AG04449 (cell line): ENCODE results near the gene LIMCH1.

Experiments
- CTCF ChIA-PET: fragments of 350-600 bp; formaldehyde crosslinking; extraction: SDS; loops from one replicate; lab custom pipeline; 2021; ENCODE audit warnings: antibody characterized with exemption; lab: Yijun Ruan, JAX
- POLR2A ChIA-PET: fragments of 400-600, 350-600 bp; formaldehyde crosslinking; extraction: SDS; loops from one replicate; lab custom pipeline; 2020; ENCODE audit warnings: antibody characterized with exemption, inconsistent platforms; lab: Yijun Ruan, JAX
- DNase-seq: peaks from one replicate; pipeline ENCODE4 v3.0.0-alpha.2; 2010; ENCODE audit warnings: low read depth, low spot score
- H3K4me3 ChIP-seq: 2 replicates; pipeline ENCODE4 v1.5.1; 2011; ENCODE audit warnings: low read depth, mild to moderate bottlenecking, control low read depth, low read length
- TF ChIP-seq, protein P1 (sequence below): IDR thresholded peaks from one replicate; pipeline ENCODE4 v1.5.1; 2011; ENCODE audit warnings: mild to moderate bottlenecking, moderate library complexity, low read length, control low read depth, inconsistent platforms; ENCODE audit not compliant: insufficient read depth; ENCODE audit errors: missing control alignments

LIMCH1 gene

DNA sequence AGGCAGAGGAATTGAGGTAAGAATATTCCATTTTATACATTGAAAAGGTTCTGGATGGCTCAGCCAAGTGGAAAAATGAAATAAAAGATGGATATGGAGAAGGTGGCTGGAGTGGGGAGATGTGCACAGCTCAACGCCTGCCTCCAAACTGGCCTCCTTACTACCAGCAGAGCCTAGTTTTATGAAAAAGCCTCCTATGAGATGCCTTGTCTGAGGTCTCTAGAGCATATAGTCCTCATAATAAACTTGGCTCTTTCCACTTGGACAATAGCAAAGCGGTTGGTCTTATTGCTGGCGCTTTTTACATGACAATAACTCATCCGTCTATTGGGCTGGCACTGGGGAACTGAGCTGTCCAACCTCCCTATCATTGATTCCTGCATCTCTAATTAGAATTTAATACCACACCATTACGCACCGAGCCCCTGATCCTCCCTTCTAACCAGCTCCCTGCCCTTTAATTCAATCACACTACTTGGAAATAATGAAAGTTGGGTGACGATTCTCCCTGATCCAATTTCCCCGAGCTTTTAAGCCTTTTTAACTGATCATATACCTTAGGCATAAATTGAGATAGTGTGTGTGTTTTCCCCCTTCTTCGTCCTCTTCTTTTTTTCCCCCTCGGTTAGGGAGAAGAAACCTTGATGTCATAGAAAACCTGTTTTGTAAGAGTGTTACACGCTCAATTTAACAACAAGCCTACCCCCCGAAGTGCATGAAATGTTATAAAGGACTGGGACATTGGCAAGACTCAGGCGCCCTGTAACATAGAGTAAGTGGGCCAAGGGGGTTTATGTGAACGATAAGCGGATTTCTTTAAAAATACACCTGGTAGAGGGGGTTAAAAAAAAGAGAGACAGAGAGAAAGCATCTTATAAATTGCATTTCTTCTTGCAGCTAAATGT lies 210.9 kb downstream of the LIMCH1 start, which contains the start of gene PHOX2B:
PHOX2B (minus strand) TSS at position 155 of the 905 bp plus-strand sequence; CDS start at position 40, 115 bp downstream.
- no peak within 1 kb of the TSS for H3K4me3 ChIP-seq
- TF ChIP-seq, protein P1, sequence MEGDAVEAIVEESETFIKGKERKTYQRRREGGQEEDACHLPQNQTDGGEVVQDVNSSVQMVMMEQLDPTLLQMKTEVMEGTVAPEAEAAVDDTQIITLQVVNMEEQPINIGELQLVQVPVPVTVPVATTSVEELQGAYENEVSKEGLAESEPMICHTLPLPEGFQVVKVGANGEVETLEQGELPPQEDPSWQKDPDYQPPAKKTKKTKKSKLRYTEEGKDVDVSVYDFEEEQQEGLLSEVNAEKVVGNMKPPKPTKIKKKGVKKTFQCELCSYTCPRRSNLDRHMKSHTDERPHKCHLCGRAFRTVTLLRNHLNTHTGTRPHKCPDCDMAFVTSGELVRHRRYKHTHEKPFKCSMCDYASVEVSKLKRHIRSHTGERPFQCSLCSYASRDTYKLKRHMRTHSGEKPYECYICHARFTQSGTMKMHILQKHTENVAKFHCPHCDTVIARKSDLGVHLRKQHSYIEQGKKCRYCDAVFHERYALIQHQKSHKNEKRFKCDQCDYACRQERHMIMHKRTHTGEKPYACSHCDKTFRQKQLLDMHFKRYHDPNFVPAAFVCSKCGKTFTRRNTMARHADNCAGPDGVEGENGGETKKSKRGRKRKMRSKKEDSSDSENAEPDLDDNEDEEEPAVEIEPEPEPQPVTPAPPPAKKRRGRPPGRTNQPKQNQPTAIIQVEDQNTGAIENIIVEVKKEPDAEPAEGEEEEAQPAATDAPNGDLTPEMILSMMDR: no peak
- CTCF ChIA-PET: interaction anchor here (1.5 kb wide), 1 partner anchor 135 kb away, joined by 5 read pairs; no protein-coding TSS in a partner anchor
- POLR2A ChIA-PET: interaction anchor here (0.6 kb wide), 1 partner anchor 10 kb away, joined by 3 read pairs; no protein-coding TSS in a partner anchor
- no peak for DNase-seq

DNA sequence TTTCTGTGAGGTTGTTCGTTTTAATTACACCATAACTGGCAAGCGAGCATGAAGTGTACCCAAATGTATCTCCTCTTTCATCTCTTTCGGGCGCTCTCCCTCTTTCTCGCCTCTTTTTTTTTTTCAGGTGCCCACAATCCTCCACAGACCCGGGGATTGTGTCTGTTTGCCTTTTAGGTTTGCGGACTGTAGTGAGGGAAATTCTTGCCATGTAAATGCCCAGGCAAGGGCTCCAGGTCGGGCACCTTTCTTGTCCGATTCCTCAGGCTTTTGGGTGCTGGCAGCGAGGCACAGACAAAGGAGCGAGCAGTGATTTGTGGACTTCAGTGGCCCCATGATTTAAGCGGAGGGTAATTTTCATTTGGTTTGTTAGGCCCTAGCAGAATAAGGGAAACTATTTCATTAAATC lies 211.7 kb downstream of the LIMCH1 start:
- DNase-seq: no peak
- TF ChIP-seq, protein P1: no peak
- CTCF ChIA-PET: no interaction called here
- POLR2A ChIA-PET: no interaction called here
- no peak overlapping the region for H3K4me3 ChIP-seq
